ENCODE data around the gene TMEM187. TPM values are rescaled to one million over a fixed set of nuclear protein-coding genes. Genes with fewer than 3 reads are reported as not detected.

The TMEM187 gene
- total and polyA plus RNA-seq, 10 of the 15 experiments (the other 5 are each of a cell fraction or from before 2014, with no cell fraction given) = 0.45 to 8.5 (median 4.1) TPM

DNA sequence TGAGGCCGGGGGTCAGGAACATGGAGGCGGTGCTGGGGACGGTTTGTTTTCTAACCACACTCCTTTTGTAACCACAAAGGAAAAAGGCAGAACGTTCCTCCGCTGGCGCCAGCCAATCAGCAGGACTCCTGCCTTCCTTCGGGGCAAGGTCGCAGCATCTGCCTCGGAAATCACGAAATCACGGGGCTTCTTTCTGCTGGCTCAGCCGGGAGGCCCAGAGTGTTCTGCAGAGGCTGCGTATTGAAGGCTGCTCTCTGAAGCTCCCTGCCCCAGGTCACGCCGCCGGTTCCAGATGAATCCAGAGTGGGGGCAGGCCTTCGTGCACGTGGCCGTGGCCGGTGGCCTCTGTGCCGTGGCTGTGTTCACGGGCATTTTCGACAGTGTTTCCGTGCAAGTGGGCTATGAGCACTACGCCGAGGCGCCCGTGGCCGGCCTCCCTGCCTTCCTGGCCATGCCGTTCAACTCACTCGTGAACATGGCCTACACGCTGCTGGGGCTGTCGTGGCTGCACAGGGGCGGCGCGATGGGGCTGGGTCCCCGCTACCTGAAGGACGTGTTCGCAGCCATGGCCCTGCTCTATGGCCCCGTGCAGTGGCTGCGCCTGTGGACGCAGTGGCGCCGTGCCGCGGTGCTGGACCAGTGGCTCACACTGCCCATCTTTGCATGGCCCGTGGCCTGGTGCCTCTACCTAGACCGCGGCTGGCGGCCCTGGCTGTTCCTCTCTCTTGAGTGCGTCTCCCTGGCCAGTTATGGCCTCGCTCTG, 9.4 kb downstream of the TMEM187 start (continued):
- no peak for TF ChIP-seq CBX5 (IDR thresholded peaks at IDR 0.05; ENCODE audit: low read depth)
- no peak for TF ChIP-seq SMAD5 (IDR thresholded peaks at IDR 0.05; ENCODE audit: low read depth)
- TF ChIP-seq MEF2A (IDR thresholded peaks at IDR 0.05; ENCODE audit: insufficient read depth, low read depth, low read length) = no peak
- no peak for TF ChIP-seq NKRF (conservative IDR thresholded peaks at IDR 0.05)
- no peak for TF ChIP-seq IKZF1 (conservative IDR thresholded peaks at IDR 0.05)
- 0 out of 2 replicates have a peak, but pooled peaks have one; percentile 14 for TF ChIP-seq ZBTB33 (IDR thresholded peaks at IDR 0.05)
- no peak for TF ChIP-seq MYC (IDR thresholded peaks at IDR 0.05; ENCODE audit: insufficient read depth, insufficient read length, insufficient replicate concordance, low read length, severe bottlenecking)
- TF ChIP-seq KAT2A (conservative IDR thresholded peaks at IDR 0.05; ENCODE audit: control insufficient read depth, low read depth, low read length) = no peak
- TF ChIP-seq TAF1 (IDR thresholded peaks at IDR 0.05; ENCODE audit: borderline replicate concordance, low read depth, low read length) = no peak
- TF ChIP-seq RBBP5 (conservative IDR thresholded peaks at IDR 0.05) = no peak
- no peak for TF ChIP-seq NFYB (IDR thresholded peaks at IDR 0.05; ENCODE audit: insufficient read depth, low read depth, low read length)
- TF ChIP-seq ZNF24 (IDR thresholded peaks at IDR 0.05) = no peak
- peak; percentile 65; the same call in 1 of the 2 replicates for TF ChIP-seq MLLT1 (IDR thresholded peaks at IDR 0.05)
- TF ChIP-seq POLR2AphosphoS5 (IDR thresholded peaks at IDR 0.05; ENCODE audit: low read length) = no peak
- TF ChIP-seq NR2F1 (conservative IDR thresholded peaks at IDR 0.05) = 0 out of 2 replicates have a peak, but pooled peaks have one; percentile 4
- TF ChIP-seq ZZZ3 (IDR thresholded peaks at IDR 0.05; ENCODE audit: control insufficient read depth, insufficient read length, low read depth) = no peak
- TF ChIP-seq RUNX3 (IDR thresholded peaks at IDR 0.05; ENCODE audit: low read length) = peak; percentile 79
- TF ChIP-seq, protein P1, sequence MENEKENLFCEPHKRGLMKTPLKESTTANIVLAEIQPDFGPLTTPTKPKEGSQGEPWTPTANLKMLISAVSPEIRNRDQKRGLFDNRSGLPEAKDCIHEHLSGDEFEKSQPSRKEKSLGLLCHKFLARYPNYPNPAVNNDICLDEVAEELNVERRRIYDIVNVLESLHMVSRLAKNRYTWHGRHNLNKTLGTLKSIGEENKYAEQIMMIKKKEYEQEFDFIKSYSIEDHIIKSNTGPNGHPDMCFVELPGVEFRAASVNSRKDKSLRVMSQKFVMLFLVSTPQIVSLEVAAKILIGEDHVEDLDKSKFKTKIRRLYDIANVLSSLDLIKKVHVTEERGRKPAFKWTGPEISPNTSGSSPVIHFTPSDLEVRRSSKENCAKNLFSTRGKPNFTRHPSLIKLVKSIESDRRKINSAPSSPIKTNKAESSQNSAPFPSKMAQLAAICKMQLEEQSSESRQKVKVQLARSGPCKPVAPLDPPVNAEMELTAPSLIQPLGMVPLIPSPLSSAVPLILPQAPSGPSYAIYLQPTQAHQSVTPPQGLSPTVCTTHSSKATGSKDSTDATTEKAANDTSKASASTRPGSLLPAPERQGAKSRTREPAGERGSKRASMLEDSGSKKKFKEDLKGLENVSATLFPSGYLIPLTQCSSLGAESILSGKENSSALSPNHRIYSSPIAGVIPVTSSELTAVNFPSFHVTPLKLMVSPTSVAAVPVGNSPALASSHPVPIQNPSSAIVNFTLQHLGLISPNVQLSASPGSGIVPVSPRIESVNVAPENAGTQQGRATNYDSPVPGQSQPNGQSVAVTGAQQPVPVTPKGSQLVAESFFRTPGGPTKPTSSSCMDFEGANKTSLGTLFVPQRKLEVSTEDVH (IDR thresholded peaks at IDR 0.05; ENCODE audit: low read depth, partially characterized antibody) = no peak
- TF ChIP-seq, protein P2, sequence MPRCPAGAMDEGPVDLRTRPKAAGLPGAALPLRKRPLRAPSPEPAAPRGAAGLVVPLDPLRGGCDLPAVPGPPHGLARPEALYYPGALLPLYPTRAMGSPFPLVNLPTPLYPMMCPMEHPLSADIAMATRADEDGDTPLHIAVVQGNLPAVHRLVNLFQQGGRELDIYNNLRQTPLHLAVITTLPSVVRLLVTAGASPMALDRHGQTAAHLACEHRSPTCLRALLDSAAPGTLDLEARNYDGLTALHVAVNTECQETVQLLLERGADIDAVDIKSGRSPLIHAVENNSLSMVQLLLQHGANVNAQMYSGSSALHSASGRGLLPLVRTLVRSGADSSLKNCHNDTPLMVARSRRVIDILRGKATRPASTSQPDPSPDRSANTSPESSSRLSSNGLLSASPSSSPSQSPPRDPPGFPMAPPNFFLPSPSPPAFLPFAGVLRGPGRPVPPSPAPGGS (IDR thresholded peaks at IDR 0.05; ENCODE audit: borderline replicate concordance, insufficient read depth, low read depth, low read length, poor library complexity, severe bottlenecking) = no peak
- no peak for TF ChIP-seq BMI1 (IDR thresholded peaks at IDR 0.05; ENCODE audit: borderline replicate concordance)

Measured in GM12878 (cell line).